HepG2 (cell line): ENCODE data around the gene ENTPD5. TPM values are rescaled to one million over a fixed set of nuclear protein-coding genes. Genes with fewer than 3 reads are reported as not detected.

Experiments
- ATF3 ChIP-seq: sonication (generic); formaldehyde crosslinking; IDR thresholded peaks from 2 replicates; pipeline ENCODE4 v1.4.0; 2020; ENCODE audit warnings: missing genetic modification reagents
- CBX2 ChIP-seq, 2 experiments: fragments of 200-600 bp in 1 of 2; sonication (generic); formaldehyde crosslinking in 1 of 2; IDR thresholded peaks; 2 replicates each; pipeline versions ENCODE4 v1.7.0 to v1.8.1; 2018 to 2022; ENCODE audit warnings: low read depth in 2 of 2, low read length in 1 of 2, mild to moderate bottlenecking in 1 of 2, missing genetic modification reagents in 1 of 2
- CCAR2 ChIP-seq: fragments of 200-400 bp; formaldehyde crosslinking; optimal IDR thresholded peaks from 2 replicates; pipeline ENCODE3; 2018; ENCODE audit warnings: low read depth, mild to moderate bottlenecking, low read length, moderate library complexity
- CSRNP1 ChIP-seq: sonication (generic); formaldehyde crosslinking; IDR thresholded peaks from 2 replicates; pipeline ENCODE4 v1.8.1; 2023; ENCODE audit warnings: mild to moderate bottlenecking, missing genetic modification reagents
- ETV5 ChIP-seq: IDR thresholded peaks from 2 replicates; pipeline ENCODE4 v1.6.1; 2018; ENCODE audit warnings: missing biosample characterization, missing genetic modification reagents, inconsistent platforms, borderline replicate concordance
- KDM4B ChIP-seq: sonication (generic); formaldehyde crosslinking; IDR thresholded peaks from 2 replicates; pipeline ENCODE4 v1.4.0; 2020; ENCODE audit warnings: missing genetic modification reagents
- MLX ChIP-seq: IDR thresholded peaks from 2 replicates; pipeline ENCODE4 v1.6.1; 2016
- POLR2G ChIP-seq: fragments of 200-400 bp; formaldehyde crosslinking; IDR thresholded peaks from 2 replicates; pipeline ENCODE4 v1.6.1; 2018; ENCODE audit warnings: mild to moderate bottlenecking, low read depth, low read length, moderate library complexity
- PRDM10 ChIP-seq: sonication (generic); formaldehyde crosslinking; IDR thresholded peaks from 2 replicates; pipeline ENCODE4 v1.4.0; 2020; ENCODE audit warnings: low read depth, missing genetic modification reagents
- SETDB1 ChIP-seq: sonication (generic); formaldehyde crosslinking; IDR thresholded peaks from 2 replicates; pipeline ENCODE4 v1.5.1; 2020; ENCODE audit warnings: missing genetic modification reagents, mild to moderate bottlenecking, borderline replicate concordance
- SMC3 ChIP-seq: IDR thresholded peaks from 2 replicates; pipeline ENCODE4 v1.6.1; 2011; ENCODE audit warnings: low read length, improper control_type of control experiment
- STAG1 ChIP-seq: sonication (generic); formaldehyde crosslinking; IDR thresholded peaks from 2 replicates; pipeline ENCODE4 v1.4.0; 2020; ENCODE audit warnings: missing genetic modification reagents
- THAP9 ChIP-seq: sonication (generic); formaldehyde crosslinking; IDR thresholded peaks from 2 replicates; pipeline ENCODE4; 2020; ENCODE audit warnings: missing genetic modification reagents, mild to moderate bottlenecking, borderline replicate concordance
- U2AF2 ChIP-seq: fragments of 200-400 bp; formaldehyde crosslinking; IDR thresholded peaks from 2 replicates; pipeline ENCODE4 v1.6.1; 2017; ENCODE audit warnings: low read depth, mild to moderate bottlenecking, low read length
- YEATS2 ChIP-seq: sonication (generic); formaldehyde crosslinking; IDR thresholded peaks from 2 replicates; pipeline ENCODE4 v1.4.0; 2020; ENCODE audit warnings: missing genetic modification reagents, borderline replicate concordance
- ZMYM4 ChIP-seq: sonication (generic); formaldehyde crosslinking; IDR thresholded peaks from 2 replicates; pipeline ENCODE4 v1.8.1; 2023; ENCODE audit warnings: mild to moderate bottlenecking, missing genetic modification reagents
- ZNF12 ChIP-seq: sonication (generic); formaldehyde crosslinking; IDR thresholded peaks from 2 replicates; pipeline ENCODE4 v1.5.0; 2020; ENCODE audit warnings: missing genetic modification reagents
- ZNF253 ChIP-seq: sonication (generic); formaldehyde crosslinking; IDR thresholded peaks from 2 replicates; pipeline ENCODE4 v1.8.0; 2022; ENCODE audit warnings: mild to moderate bottlenecking, missing genetic modification reagents, borderline replicate concordance
- ZNF3 ChIP-seq: IDR thresholded peaks from 2 replicates; pipeline ENCODE4 v1.7.0; 2017; ENCODE audit warnings: inconsistent platforms
- ZNF569 ChIP-seq: sonication (generic); formaldehyde crosslinking; IDR thresholded peaks from 2 replicates; pipeline ENCODE4 v1.5.0; 2020; ENCODE audit warnings: mild to moderate bottlenecking, missing genetic modification reagents, moderate library complexity, borderline replicate concordance
- ZNF724P ChIP-seq: sonication (generic); formaldehyde crosslinking; IDR thresholded peaks from 2 replicates; pipeline ENCODE4 v1.8.0; 2022; ENCODE audit warnings: missing genetic modification reagents, borderline replicate concordance
- ZSCAN22 ChIP-seq: sonication (generic); formaldehyde crosslinking; IDR thresholded peaks from 2 replicates; pipeline ENCODE4 v1.4.0; 2020; ENCODE audit warnings: mild to moderate bottlenecking, missing genetic modification reagents
- polyA plus RNA-seq, 8 experiments: library from polyadenylated mRNA; depleted of rRNA in 3 of 8; stranded (reverse) in 7 of 8; unstranded in 1 of 8; fragments of >200 nt; fragmentation: Illumina TruSeq in 4 of 8; extraction: Trizol in 4 of 8; gene quantifications; 2 replicates each; pipeline versions ENCODE4 v1.2.1 to v1.2.3, GENCODE V29; 2011 to 2016; ENCODE audit warnings: low read depth in 4 of 8, missing spikeins in 1 of 8, mixed read lengths in 1 of 8; ENCODE audit not compliant: insufficient read depth in 1 of 8
- total RNA-seq, 5 experiments: library from RNA; depleted of rRNA; stranded (reverse); fragments of >200 nt; fragmentation: Illumina TruSeq; extraction: Trizol; gene quantifications; 2 replicates each; pipeline ENCODE4 v1.2.3, GENCODE V29; 2016; ENCODE audit warnings: low read depth in 1 of 5

The ENTPD5 gene
- total and polyA plus RNA-seq, 2 of the 13 experiments (the other 11 are each of a cell fraction or from before 2014, with no cell fraction given), result 33.8 to 43.3 TPM

GRCh38 chr14:73996731-73997107 lies 22.4 kb downstream of the ENTPD5 start (continued):
- TF ChIP-seq ZNF569 (CRISPR knock-in tag) (no peak), ZSCAN22 (CRISPR knock-in tag) (no peak), ATF3 (CRISPR knock-in tag) (no peak), ZMYM4 (CRISPR knock-in tag) (peak; percentile 38; the same call in 1 of the 2 replicates), SETDB1 (CRISPR knock-in tag) (no peak), THAP9 (CRISPR knock-in tag) (no peak), CCAR2 (no peak), PRDM10 (CRISPR knock-in tag) (no peak), U2AF2 (no peak), STAG1 (CRISPR knock-in tag) (no peak), ZNF724P (CRISPR knock-in tag) (no peak), CSRNP1 (CRISPR knock-in tag) (no peak), ZNF12 (peak; percentile 17; the same call in 1 of the 2 replicates), ETV5 (CRISPR knock-in tag) (peak; percentile 17; the same call in 1 of the 2 replicates), CBX2 (IDR thresholded peaks at IDR 0.05; ENCODE audit: low read depth, low read length) (no peak), CBX2 (CRISPR knock-in tag; IDR thresholded peaks at IDR 0.05; ENCODE audit: low read depth) (no peak), SMC3 (no peak), ZNF253 (CRISPR knock-in tag) (no peak), POLR2G (no peak; the same call in 1 of the 2 replicates), ZNF3 (CRISPR knock-in tag) (no peak), YEATS2 (CRISPR knock-in tag) (no peak), KDM4B (CRISPR knock-in tag) (no peak; the same call in 1 of the 2 replicates), MLX (CRISPR knock-in tag) (no peak; the same call in 1 of the 2 replicates)
